GM15510 (cell line): ENCODE data around the gene SETD3.

Source experiments
- POLR2A ChIP-seq: IDR thresholded peaks from 3 replicates; pipeline ENCODE4 v1.6.1; 2011; ENCODE audit warnings: borderline replicate concordance; ENCODE audit not compliant: insufficient read length; ENCODE audit errors: extremely low read depth

SETD3 gene

DNA sequence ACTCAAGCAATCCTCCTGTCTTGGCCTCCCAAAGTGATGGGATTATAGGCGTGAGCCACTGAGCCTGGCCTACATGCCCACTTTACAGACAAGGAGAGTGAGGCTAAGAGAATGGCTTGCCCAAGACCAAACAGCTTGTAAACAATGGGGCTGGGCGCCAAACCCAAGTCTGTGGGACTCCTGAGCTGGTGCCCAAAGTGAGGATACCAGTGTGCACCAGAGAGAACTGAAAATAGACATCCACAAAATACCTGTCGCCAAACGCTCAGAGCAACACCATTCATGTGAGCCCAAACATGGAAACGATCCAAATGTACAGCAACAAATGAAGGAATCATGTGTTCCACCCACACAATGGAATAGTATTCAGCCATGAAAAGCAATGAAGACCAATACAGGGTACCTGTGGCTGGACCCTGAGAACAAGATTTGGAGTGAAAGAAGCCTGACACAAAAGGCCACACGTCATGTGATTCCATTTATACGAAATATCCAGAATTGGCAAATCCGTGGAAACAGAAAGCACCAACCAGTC lies 38.8 kb upstream of the SETD3 start:
- TF ChIP-seq POLR2A, result no peak

- no peak for TF ChIP-seq POLR2A
Measured at GRCh38 chr14:99518441-99519346, 38.0 kb upstream of the SETD3 start.

DNA sequence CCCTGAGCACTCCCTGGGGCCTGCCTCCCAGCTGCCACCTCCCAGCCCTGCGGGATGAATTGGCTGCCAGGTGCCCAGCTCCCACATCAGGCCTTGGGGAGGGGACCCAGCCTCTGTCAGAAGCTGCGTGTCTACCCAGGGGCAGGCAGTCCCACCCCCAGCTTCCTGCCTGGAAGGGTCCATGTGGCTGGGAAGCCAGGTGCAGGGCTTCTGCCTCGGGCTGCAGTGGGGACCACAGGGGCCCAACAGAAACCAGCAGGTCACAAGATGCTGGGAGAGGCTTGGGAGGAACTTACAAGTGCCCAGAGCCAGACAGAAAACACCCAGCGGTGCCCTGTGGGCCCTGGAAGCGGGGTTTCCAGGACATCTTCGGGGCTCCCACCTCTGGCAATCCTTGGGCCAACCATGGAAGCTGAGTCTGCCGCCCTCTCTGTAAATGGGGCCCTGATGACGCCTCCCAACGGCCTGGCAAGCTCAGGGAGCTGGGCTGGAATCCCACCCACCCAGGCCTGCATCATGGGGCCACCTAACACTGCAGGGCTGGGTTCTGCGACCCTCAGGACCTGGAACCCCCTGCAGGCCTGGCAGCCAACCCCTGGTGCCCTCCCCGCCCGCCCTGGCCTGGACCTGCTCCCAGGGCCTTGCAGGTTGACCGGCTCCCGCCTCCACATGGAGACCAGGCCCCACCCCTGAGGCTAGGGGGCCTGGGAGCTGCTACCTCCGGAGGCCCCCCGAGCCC lies 37.2 kb upstream of the SETD3 start:
- TF ChIP-seq POLR2A, result no peak

DNA sequence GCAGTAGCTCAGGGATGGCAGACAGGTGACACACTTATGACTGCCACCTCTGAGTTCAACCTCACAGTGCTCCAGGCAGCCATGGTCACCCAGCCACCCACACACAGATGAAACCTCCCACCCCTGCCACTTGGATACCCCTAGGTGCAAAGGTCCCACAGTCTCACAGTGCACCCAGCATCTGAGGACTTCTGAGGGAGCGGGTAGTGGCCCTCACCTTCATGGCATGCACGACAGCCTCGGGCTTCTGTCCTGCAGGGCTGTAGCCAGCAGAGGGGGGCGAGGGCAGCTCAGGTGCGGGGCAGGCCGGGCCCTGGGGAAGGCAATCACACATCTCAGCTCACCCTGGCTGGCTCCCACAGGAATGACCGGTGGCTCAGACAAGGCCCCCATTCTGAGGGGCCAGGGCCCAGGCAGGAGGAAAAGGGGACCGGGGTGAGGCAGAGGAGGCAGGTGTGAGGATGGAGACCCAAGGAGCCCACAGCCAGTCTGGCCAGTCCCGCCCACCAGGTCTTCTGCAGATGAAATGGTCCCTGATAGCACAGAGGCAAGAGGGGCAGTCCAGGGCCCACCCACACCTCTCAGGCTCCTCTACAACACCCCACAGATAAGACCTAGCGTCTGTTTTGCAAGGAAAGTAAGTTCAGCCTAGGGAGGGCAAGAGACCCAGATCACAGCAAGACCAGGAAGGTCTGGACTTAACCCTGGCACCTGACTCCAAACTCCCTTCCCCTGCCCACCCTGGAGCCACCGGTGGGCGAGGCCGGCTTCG lies 36.4 kb upstream of the SETD3 start:
- no peak for TF ChIP-seq POLR2A

- TF ChIP-seq POLR2A, result no peak
Measured at GRCh38 chr14:99516156-99516870, 35.7 kb upstream of the SETD3 start.

GRCh38 chr14:99515301-99516155 lies 34.9 kb upstream of the SETD3 start:
- TF ChIP-seq POLR2A, result no peak

- TF ChIP-seq POLR2A, result no peak
Measured at GRCh38 chr14:99514552-99515300, 34.1 kb upstream of the SETD3 start.

- TF ChIP-seq POLR2A, result no peak
Measured at GRCh38 chr14:99513946-99514551, 33.4 kb upstream of the SETD3 start.

GRCh38 chr14:99513183-99513694 lies 32.6 kb upstream of the SETD3 start:
- TF ChIP-seq POLR2A, result no peak

GRCh38 chr14:99512571-99513182 lies 32.0 kb upstream of the SETD3 start:
- TF ChIP-seq POLR2A, result no peak

- TF ChIP-seq POLR2A, result no peak
Measured at GRCh38 chr14:99512110-99512449, 31.4 kb upstream of the SETD3 start.
